GM20000 (cell line): ENCODE measurements around the gene TTC27.
A peak's percentile ranks its signal among the peaks of the same experiment; 100 is the strongest.

Source experiments
- DNase-seq: peaks from one replicate; pipeline ENCODE4 v3.0.0; 2012; ENCODE audit warnings: low spot score
- CTCF ChIP-seq: IDR thresholded peaks from 2 replicates; pipeline ENCODE4 v1.5.1; 2012; ENCODE audit warnings: mild to moderate bottlenecking, control low read depth; ENCODE audit errors: extremely low read depth, missing control alignments

The TTC27 gene

GRCh38 chr2:32743480-32744236 lies 115.8 kb downstream of the TTC27 start:
- no peak for TF ChIP-seq CTCF
- DNase-seq = peak; percentile 45

GRCh38 chr2:32745191-32745590 lies 117.3 kb downstream of the TTC27 start:
- TF ChIP-seq CTCF = no peak
- no peak for DNase-seq

GRCh38 chr2:32745675-32746074 lies 117.8 kb downstream of the TTC27 start:
- no peak for DNase-seq
- TF ChIP-seq CTCF = no peak

- DNase-seq = no peak
- no peak for TF ChIP-seq CTCF
These were observed 118.8 kb downstream of the TTC27 start for GRCh38 chr2:32746669-32747068.

GRCh38 chr2:32748158-32748557 lies 120.3 kb downstream of the TTC27 start:
- no peak for DNase-seq
- TF ChIP-seq CTCF = no peak

- DNase-seq = no peak
- no peak for TF ChIP-seq CTCF
These were observed 123.0 kb downstream of the TTC27 start for GRCh38 chr2:32750880-32751279.

- TF ChIP-seq CTCF = no peak
These were observed 124.4 kb downstream of the TTC27 start for GRCh38 chr2:32752205-32752604.

More at GRCh38 chr2:32752205-32752604, 124.4 kb downstream of the TTC27 start:
- DNase-seq = no peak
